ENCODE measurements around the gene SAMD11.

The SAMD11 gene

GRCh38 chr1:919271-919872 is 4.4 kb upstream of the SAMD11 start:
- Mint-ChIP-seq H3K9me3 (no peaks in the 10 kb centered on the region), H3K4me3 (no peak overlapping the region), H3K4me1 (peaks cover 11% of the 10 kb centered on the region), H3K27me3 (peaks cover 91% of the 10 kb centered on the region), H3K36me3 (no peaks in the 10 kb centered on the region), H3K27ac (no peak overlapping the region)
- DNase-seq = no peak
- CTCF ChIA-PET = no interaction called here

GRCh38 chr1:920010-920409 is 3.7 kb upstream of the SAMD11 start:
- Mint-ChIP-seq H3K4me1 (peaks cover 11% of the 10 kb centered on the region), H3K27me3 (peaks cover 91% of the 10 kb centered on the region), H3K9me3 (no peaks in the 10 kb centered on the region), H3K36me3 (no peaks in the 10 kb centered on the region), H3K27ac (no peak overlapping the region), H3K4me3 (no peak overlapping the region)
- CTCF ChIA-PET = interaction anchor here (0.8 kb wide), 1 partner anchor 15 kb away, joined by 3 read pairs; no protein-coding TSS in a partner anchor
- no peak for DNase-seq

- Mint-ChIP-seq H3K4me1 (peaks cover 11% of the 10 kb centered on the region), H3K4me3 (no peak overlapping the region), H3K27me3 (peaks cover 91% of the 10 kb centered on the region), H3K36me3 (no peaks in the 10 kb centered on the region), H3K27ac (no peak overlapping the region), H3K9me3 (no peaks in the 10 kb centered on the region)
- CTCF ChIA-PET = interaction anchor here (0.7 to 0.8 kb wide), 2 partner anchors 8 to 16 kb away, joined by 3 read pairs; no protein-coding TSS in a partner anchor
- DNase-seq = no peak
Measured at GRCh38 chr1:920521-920920, 3.2 kb upstream of the SAMD11 start.

- CTCF ChIA-PET = interaction anchor here (0.7 to 0.8 kb wide), 2 partner anchors 9 to 16 kb away, joined by 3 read pairs; no protein-coding TSS in a partner anchor
- Mint-ChIP-seq H3K4me3 (no peak overlapping the region), H3K36me3 (no peaks in the 10 kb centered on the region), H3K27ac (no peak overlapping the region), H3K9me3 (no peaks in the 10 kb centered on the region), H3K4me1 (peaks cover 12% of the 10 kb centered on the region), H3K27me3 (peaks cover 91% of the 10 kb centered on the region)
- peak; percentile 47 for DNase-seq
Measured at GRCh38 chr1:921011-921837, 2.5 kb upstream of the SAMD11 start.

GRCh38 chr1:923991-924655 is 400 bp downstream of the SAMD11 start:
- DNase-seq = no peak
- H3K4me1 Mint-ChIP-seq = peaks cover 14% of the 10 kb centered on the region
- no peaks in the 10 kb centered on the region for H3K36me3 Mint-ChIP-seq
- CTCF ChIA-PET = no interaction called here
- peaks cover 94% of the 10 kb centered on the region for H3K27me3 Mint-ChIP-seq
- no peaks in the 10 kb centered on the region for H3K9me3 Mint-ChIP-seq
- H3K4me3 Mint-ChIP-seq = no peak overlapping the region
- no peak overlapping the region for H3K27ac Mint-ChIP-seq

- Mint-ChIP-seq H3K4me1 (peaks cover 14% of the 10 kb centered on the region), H3K27ac (no peak overlapping the region), H3K9me3 (no peaks in the 10 kb centered on the region), H3K27me3 (peaks cover 94% of the 10 kb centered on the region), H3K36me3 (no peaks in the 10 kb centered on the region), H3K4me3 (no peak overlapping the region)
- CTCF ChIA-PET = no interaction called here
- DNase-seq = no peak
Measured at GRCh38 chr1:924656-925560, 1.2 kb downstream of the SAMD11 start.

GRCh38 chr1:925561-926421 is 2.1 kb downstream of the SAMD11 start:
- no peak for DNase-seq
- Mint-ChIP-seq H3K27ac (peak overlapping the region; percentile 45), H3K4me3 (no peak overlapping the region), H3K36me3 (no peaks in the 10 kb centered on the region), H3K27me3 (peaks cover 94% of the 10 kb centered on the region), H3K9me3 (no peaks in the 10 kb centered on the region), H3K4me1 (peaks cover 14% of the 10 kb centered on the region)
- CTCF ChIA-PET = no interaction called here

GRCh38 chr1:927234-927633 is 3.5 kb downstream of the SAMD11 start:
- H3K27ac Mint-ChIP-seq = no peak overlapping the region
- no peak for DNase-seq
- no peak overlapping the region for H3K4me3 Mint-ChIP-seq
- H3K4me1 Mint-ChIP-seq = peaks cover 9% of the 10 kb centered on the region
- peaks cover 93% of the 10 kb centered on the region for H3K27me3 Mint-ChIP-seq
- CTCF ChIA-PET = no interaction called here
- H3K36me3 Mint-ChIP-seq = no peaks in the 10 kb centered on the region
- H3K9me3 Mint-ChIP-seq = no peaks in the 10 kb centered on the region

GRCh38 chr1:927748-928147 is 4.0 kb downstream of the SAMD11 start:
- no peak for DNase-seq
- Mint-ChIP-seq H3K9me3 (no peaks in the 10 kb centered on the region), H3K27ac (no peak overlapping the region), H3K36me3 (no peaks in the 10 kb centered on the region), H3K27me3 (peaks cover 91% of the 10 kb centered on the region), H3K4me3 (no peak overlapping the region), H3K4me1 (peaks cover 9% of the 10 kb centered on the region)
- CTCF ChIA-PET = no interaction called here

- no peaks in the 10 kb centered on the region for H3K9me3 Mint-ChIP-seq
- H3K27ac Mint-ChIP-seq = no peak overlapping the region
- CTCF ChIA-PET = interaction anchor here (0.7 kb wide), 1 partner anchor 17 kb away, joined by 3 read pairs; no protein-coding TSS in a partner anchor
- no peaks in the 10 kb centered on the region for H3K36me3 Mint-ChIP-seq
- peaks cover 92% of the 10 kb centered on the region for H3K27me3 Mint-ChIP-seq
- H3K4me3 Mint-ChIP-seq = no peak overlapping the region
- no peak for DNase-seq
- peaks cover 3% of the 10 kb centered on the region for H3K4me1 Mint-ChIP-seq
Measured at GRCh38 chr1:928825-929661, 5.3 kb downstream of the SAMD11 start.

GRCh38 chr1:929712-930632 is 6.2 kb downstream of the SAMD11 start:
- DNase-seq = no peak
- H3K27me3 Mint-ChIP-seq = peaks cover 89% of the 10 kb centered on the region
- peaks cover 3% of the 10 kb centered on the region for H3K4me1 Mint-ChIP-seq
- H3K27ac Mint-ChIP-seq = no peak overlapping the region
- CTCF ChIA-PET = interaction anchor here (0.7 to 1.8 kb wide), 3 partner anchors 9 to 16 kb away, joined by 3 to 5 read pairs (median 4); no protein-coding TSS in a partner anchor
- no peaks in the 10 kb centered on the region for H3K36me3 Mint-ChIP-seq
- H3K9me3 Mint-ChIP-seq = no peaks in the 10 kb centered on the region
- H3K4me3 Mint-ChIP-seq = no peak overlapping the region

Data from activated naive CD4-positive, alpha-beta T cell treated with anti-CD3 and anti-CD28 coated beads, Interleukin-2, amount 10 ng/mL, durations not matched to agents 7 days and 5 days (primary cell).